GM12892 (cell line): ENCODE results near the gene CCDC57.
"Not testable (repeated sequence)": the region's sequence is repeated elsewhere in the genome, so short reads cannot be mapped to it uniquely, and the experiment has no call there.

ENCODE experiments used
- DNase-seq: peaks from one replicate; pipeline ENCODE4 v3.0.0; 2011; ENCODE audit not compliant: insufficient read length
- FAIRE-seq: peaks from 2 replicates; lab custom pipeline; 2011; peaks lifted over from hg19 to GRCh38; lab: Jason Lieb, UNC
- POLR2A ChIP-seq: IDR thresholded peaks from 2 replicates; pipeline ENCODE4 v1.6.1; 2011; ENCODE audit warnings: low read depth, low read length, control low read depth
- POLR2AphosphoS5 ChIP-seq: IDR thresholded peaks from 2 replicates; pipeline ENCODE4 v1.6.1; 2011; ENCODE audit warnings: low read depth, low read length, control low read depth
- TAF1 ChIP-seq: IDR thresholded peaks from 2 replicates; pipeline ENCODE4 v1.6.1; 2011; ENCODE audit warnings: low read depth, mild to moderate bottlenecking, control low read depth, low read length, borderline replicate concordance

Gene CCDC57

GRCh38 chr17:82175201-82175600, 37.4 kb downstream of the CCDC57 start:
- DNase-seq = no peak
- TF ChIP-seq POLR2AphosphoS5 = no peak
- TF ChIP-seq TAF1 = no peak
- no peak for TF ChIP-seq POLR2A
- FAIRE-seq = no peak

- FAIRE-seq = not testable (repeated sequence)
Measured at GRCh38 chr17:82174042-82174857, 38.4 kb downstream of the CCDC57 start.

GRCh38 chr17:82173351-82174041, 39.1 kb downstream of the CCDC57 start:
- FAIRE-seq (no peak), DNase-seq (no peak)
- TF ChIP-seq TAF1 = no peak
- TF ChIP-seq POLR2A = no peak
- no peak for TF ChIP-seq POLR2AphosphoS5

More at GRCh38 chr17:82174042-82174857, 38.4 kb downstream of the CCDC57 start:
- DNase-seq = not testable (repeated sequence)

- DNase-seq (no peak), FAIRE-seq (no peak)
- no peak for TF ChIP-seq POLR2AphosphoS5
- TF ChIP-seq POLR2A = no peak
- TF ChIP-seq TAF1 = no peak
Measured at GRCh38 chr17:82172486-82173160, 40.0 kb downstream of the CCDC57 start.

GRCh38 chr17:82171750-82172375, 40.8 kb downstream of the CCDC57 start:
- FAIRE-seq = no peak
- DNase-seq = no peak
- TF ChIP-seq POLR2AphosphoS5 (no peak), POLR2A (no peak), TAF1 (no peak)

GRCh38 chr17:82170412-82170961, 42.2 kb downstream of the CCDC57 start:
- TF ChIP-seq POLR2A (no peak), POLR2AphosphoS5 (no peak), TAF1 (no peak)
- DNase-seq (no peak), FAIRE-seq (no peak)

- FAIRE-seq = no peak
- no peak for DNase-seq
- TF ChIP-seq POLR2A (no peak), POLR2AphosphoS5 (no peak), TAF1 (no peak)
Measured at GRCh38 chr17:82168568-82168967, 44.1 kb downstream of the CCDC57 start.

GRCh38 chr17:82167028-82167427, 45.6 kb downstream of the CCDC57 start:
- no peak for TF ChIP-seq TAF1
- TF ChIP-seq POLR2AphosphoS5 = no peak
- TF ChIP-seq POLR2A = no peak
- DNase-seq (no peak), FAIRE-seq (no peak)

- no peak for TF ChIP-seq TAF1
- TF ChIP-seq POLR2A = no peak
- TF ChIP-seq POLR2AphosphoS5 = no peak
- DNase-seq (no peak), FAIRE-seq (no peak)
Measured at GRCh38 chr17:82164853-82165252, 47.8 kb downstream of the CCDC57 start.

GRCh38 chr17:82161216-82161615, 51.4 kb downstream of the CCDC57 start:
- DNase-seq (no peak), FAIRE-seq (no peak)
- TF ChIP-seq TAF1 (no peak), POLR2AphosphoS5 (no peak), POLR2A (no peak)

GRCh38 chr17:82160075-82160474, 52.6 kb downstream of the CCDC57 start:
- TF ChIP-seq TAF1 = no peak
- TF ChIP-seq POLR2AphosphoS5 = no peak
- no peak for TF ChIP-seq POLR2A
- DNase-seq (no peak), FAIRE-seq (no peak)
